ENCODE measurements around the gene CADM1. TPM values are rescaled to one million over a fixed set of nuclear protein-coding genes. Genes with fewer than 3 reads are reported as not detected.

The CADM1 gene
- total and polyA plus RNA-seq, 2 donors (not counting 1 experiment from before 2014, with no cell fraction given): 15.4 to 86.0 TPM

DNA sequence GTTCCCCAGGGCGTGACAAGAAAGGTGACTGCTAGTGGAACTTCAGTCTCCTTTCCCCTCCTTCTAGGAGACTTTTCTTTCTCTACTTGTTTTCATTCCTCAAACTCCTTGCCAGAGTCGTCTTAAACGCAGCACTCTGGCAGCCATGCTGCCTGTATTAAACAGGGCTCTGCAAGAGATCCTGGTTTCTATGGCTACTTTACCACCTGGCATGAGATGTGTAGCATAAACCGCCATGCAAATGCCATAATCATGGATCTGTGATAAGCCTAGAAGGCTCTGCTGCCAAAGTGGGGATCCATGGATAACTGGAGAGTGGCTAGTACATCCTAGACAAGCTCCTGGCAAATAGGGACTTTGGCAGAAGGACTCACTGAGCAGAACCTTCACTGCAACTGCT, 321.1 kb downstream of the CADM1 start:
- DNase-seq (ENCODE audit: low read depth in 2 of 2): no peak
- no peaks in the 10 kb centered on the region for H3K36me3 ChIP-seq (ENCODE audit: control insufficient read depth, insufficient read depth, low read length)
- no peak overlapping the region for H3K27ac ChIP-seq (ENCODE audit: insufficient read depth, low read length)
- H3K9me3 ChIP-seq (ENCODE audit: control insufficient read depth, insufficient read depth, low read depth, low read length): no peaks in the 10 kb centered on the region
- H4K20me1 ChIP-seq (ENCODE audit: control insufficient read depth, extremely low read depth, insufficient read depth, low read length): no peaks in the 10 kb centered on the region
- no peak overlapping the region for H3K9ac ChIP-seq (ENCODE audit: insufficient read depth, low read length)
- no peak overlapping the region for H2AFZ ChIP-seq (ENCODE audit: low read length)
- H3K27me3 ChIP-seq (ENCODE audit: control insufficient read depth, insufficient read depth, low read length): no peaks in the 10 kb centered on the region
- H3K4me2 ChIP-seq (ENCODE audit: extremely low read depth, insufficient read depth, low read length): no peak overlapping the region
- H3K4me3 ChIP-seq (replicated peaks in 1 of 4; ENCODE audit: control extremely low read depth in 1 of 4, insufficient read depth in 1 of 4, low read depth in 3 of 4, low read length in 4 of 4): no peak overlapping the region
- no peaks in the 10 kb centered on the region for H3K4me1 ChIP-seq (ENCODE audit: control insufficient read depth, extremely low read depth, insufficient read depth, low read length)
- TF ChIP-seq EZH2 (IDR thresholded peaks at IDR 0.05; ENCODE audit: low read length, missing control alignments): no peak
- TF ChIP-seq CTCF (conservative IDR thresholded peaks at IDR 0.05 in 1 of 2, IDR thresholded peaks at IDR 0.05 in 1 of 2; ENCODE audit: low read depth in 1 of 2, low read length in 2 of 2): no peak
- H3K79me2 ChIP-seq (ENCODE audit: control insufficient read depth, insufficient read depth, low read length): no peaks in the 10 kb centered on the region

DNA sequence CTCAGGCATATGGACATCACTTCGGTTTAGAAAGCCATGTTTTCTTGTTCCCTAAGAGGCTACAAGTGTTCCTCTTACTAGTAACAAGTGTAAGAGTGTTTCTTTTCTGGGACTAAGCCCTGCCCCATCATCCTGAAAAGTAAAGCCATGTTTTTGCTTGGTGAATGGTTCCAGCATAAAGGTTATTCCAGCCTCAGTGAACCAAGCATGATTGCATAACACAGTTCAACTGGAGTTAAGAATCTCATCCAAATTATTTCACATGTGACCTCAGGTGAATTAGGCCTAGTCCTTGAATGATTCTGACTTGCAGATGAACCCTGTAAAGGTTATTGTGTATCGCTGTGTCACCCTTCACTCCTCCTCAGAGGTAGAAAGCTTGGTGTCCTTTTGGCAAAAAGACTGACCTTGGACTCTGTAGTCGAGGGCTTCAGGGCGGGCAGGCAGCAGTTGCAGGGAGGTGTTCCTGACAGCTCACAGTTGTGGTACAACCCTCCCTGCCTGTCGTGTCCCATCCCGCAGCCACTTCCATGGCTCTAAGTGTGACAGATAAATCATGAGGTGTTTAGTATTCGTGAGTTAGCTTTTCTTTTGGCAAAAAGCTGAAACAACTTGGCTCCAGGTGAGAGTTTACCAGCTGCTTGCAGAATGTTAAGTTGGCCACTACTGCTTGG, 321.8 kb downstream of the CADM1 start:
- H3K27ac ChIP-seq (ENCODE audit: insufficient read depth, low read length): no peak overlapping the region
- no peak overlapping the region for H3K9ac ChIP-seq (ENCODE audit: insufficient read depth, low read length)
- H3K4me3 ChIP-seq (replicated peaks in 1 of 4; ENCODE audit: control extremely low read depth in 1 of 4, insufficient read depth in 1 of 4, low read depth in 3 of 4, low read length in 4 of 4): no peak overlapping the region

DNA sequence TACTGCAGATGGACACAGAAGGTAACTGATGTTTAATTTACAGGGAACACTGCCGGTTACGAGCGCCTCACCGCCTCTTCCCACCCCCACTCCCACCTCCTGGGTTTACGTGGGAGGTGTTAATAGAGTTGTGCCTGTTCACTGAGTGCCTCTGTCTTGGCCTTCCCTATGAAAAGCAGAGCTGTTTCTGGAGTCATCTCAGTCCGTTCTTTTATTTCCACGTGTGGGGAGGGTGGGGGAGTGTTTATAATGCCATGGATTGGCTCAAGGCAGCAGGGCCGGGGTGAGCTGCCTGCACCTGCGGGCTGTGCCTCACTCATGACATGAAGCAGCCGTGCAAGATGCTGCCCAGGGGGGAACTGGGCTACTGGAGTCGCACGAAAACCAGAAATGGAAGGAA, 322.7 kb downstream of the CADM1 start:
- no peak for TF ChIP-seq CTCF (conservative IDR thresholded peaks at IDR 0.05 in 1 of 2, IDR thresholded peaks at IDR 0.05 in 1 of 2; ENCODE audit: low read depth in 1 of 2, low read length in 2 of 2)
- no peak for TF ChIP-seq EZH2 (IDR thresholded peaks at IDR 0.05; ENCODE audit: low read length, missing control alignments)
- DNase-seq (ENCODE audit: low read depth in 2 of 2): no peak
- Histone ChIP-seq H3K4me1 (ENCODE audit: control insufficient read depth, extremely low read depth, insufficient read depth, low read length) (no peaks in the 10 kb centered on the region), H3K27ac (ENCODE audit: insufficient read depth, low read length) (no peak overlapping the region), H3K9ac (ENCODE audit: insufficient read depth, low read length) (no peak overlapping the region), H3K36me3 (ENCODE audit: control insufficient read depth, insufficient read depth, low read length) (no peaks in the 10 kb centered on the region), H3K4me3 (replicated peaks in 1 of 4; ENCODE audit: control extremely low read depth in 1 of 4, insufficient read depth in 1 of 4, low read depth in 3 of 4, low read length in 4 of 4) (no peak overlapping the region), H3K27me3 (ENCODE audit: control insufficient read depth, insufficient read depth, low read length) (no peaks in the 10 kb centered on the region), H3K79me2 (ENCODE audit: control insufficient read depth, insufficient read depth, low read length) (no peaks in the 10 kb centered on the region), H3K9me3 (ENCODE audit: control insufficient read depth, insufficient read depth, low read depth, low read length) (no peaks in the 10 kb centered on the region), H2AFZ (ENCODE audit: low read length) (no peak overlapping the region), H4K20me1 (ENCODE audit: control insufficient read depth, extremely low read depth, insufficient read depth, low read length) (no peaks in the 10 kb centered on the region), H3K4me2 (ENCODE audit: extremely low read depth, insufficient read depth, low read length) (no peak overlapping the region)

More for the DNA sequence above, 321.8 kb downstream of the CADM1 start:
- TF ChIP-seq CTCF (conservative IDR thresholded peaks at IDR 0.05 in 1 of 2, IDR thresholded peaks at IDR 0.05 in 1 of 2; ENCODE audit: low read depth in 1 of 2, low read length in 2 of 2) (no peak), EZH2 (IDR thresholded peaks at IDR 0.05; ENCODE audit: low read length, missing control alignments) (no peak)
- Histone ChIP-seq H2AFZ (ENCODE audit: low read length) (no peak overlapping the region), H3K4me1 (ENCODE audit: control insufficient read depth, extremely low read depth, insufficient read depth, low read length) (no peaks in the 10 kb centered on the region), H4K20me1 (ENCODE audit: control insufficient read depth, extremely low read depth, insufficient read depth, low read length) (no peaks in the 10 kb centered on the region), H3K79me2 (ENCODE audit: control insufficient read depth, insufficient read depth, low read length) (no peaks in the 10 kb centered on the region), H3K27me3 (ENCODE audit: control insufficient read depth, insufficient read depth, low read length) (no peaks in the 10 kb centered on the region), H3K36me3 (ENCODE audit: control insufficient read depth, insufficient read depth, low read length) (no peaks in the 10 kb centered on the region), H3K4me2 (ENCODE audit: extremely low read depth, insufficient read depth, low read length) (no peak overlapping the region), H3K9me3 (ENCODE audit: control insufficient read depth, insufficient read depth, low read depth, low read length) (no peaks in the 10 kb centered on the region)
- no peak for DNase-seq (ENCODE audit: low read depth in 2 of 2)
